ENCODE measurements around the gene PPP2R5A. TPM values are rescaled to one million over a fixed set of nuclear protein-coding genes. Genes with fewer than 3 reads are reported as not detected.
"Not testable (repeated sequence)": the region's sequence is repeated elsewhere in the genome, so short reads cannot be mapped to it uniquely, and the experiment has no call there.

Gene PPP2R5A
- total RNA-seq, 2 donors from 2014 or later = 52.1 to 52.4 TPM

GRCh38 chr1:212283741-212284140, 1.5 kb upstream of the PPP2R5A start:
- Mint-ChIP-seq H3K27ac (peak overlapping the region; percentile 98), H3K4me1 (peaks cover 19% of the 10 kb centered on the region), H3K4me3 (peak overlapping the region; percentile 100), H3K36me3 (ENCODE audit: low read depth) (peaks cover 3% of the 10 kb centered on the region), H3K27me3 (no peaks in the 10 kb centered on the region)
- no peak for DNase-seq
- no peak for ATAC-seq
- H3K9me3 ChIP-seq (ENCODE audit: control insufficient read depth, low read length, poor library complexity, severe bottlenecking) = no peaks in the 10 kb centered on the region

GRCh38 chr1:212284332-212284743, 872 bp upstream of the PPP2R5A start:
- no peaks in the 10 kb centered on the region for H3K27me3 Mint-ChIP-seq
- no peaks in the 10 kb centered on the region for H3K9me3 ChIP-seq (ENCODE audit: control insufficient read depth, low read length, poor library complexity, severe bottlenecking)
- DNase-seq (no peak), ATAC-seq (no peak)
- peak overlapping the region; percentile 98 for H3K27ac Mint-ChIP-seq
- H3K4me1 Mint-ChIP-seq = peaks cover 21% of the 10 kb centered on the region
- peaks cover 3% of the 10 kb centered on the region for H3K36me3 Mint-ChIP-seq (ENCODE audit: low read depth)
- peak overlapping the region; percentile 100 for H3K4me3 Mint-ChIP-seq

- ATAC-seq = peak; percentile 24
- H3K27me3 Mint-ChIP-seq = no peaks in the 10 kb centered on the region
- peak; percentile 55 to 64 (median 62) for DNase-seq
- peak overlapping the region; percentile 100 for H3K4me3 Mint-ChIP-seq
- peaks cover 3% of the 10 kb centered on the region for H3K36me3 Mint-ChIP-seq (ENCODE audit: low read depth)
- no peaks in the 10 kb centered on the region for H3K9me3 ChIP-seq (ENCODE audit: control insufficient read depth, low read length, poor library complexity, severe bottlenecking)
- H3K4me1 Mint-ChIP-seq = peaks cover 31% of the 10 kb centered on the region
- peak overlapping the region; percentile 98 for H3K27ac Mint-ChIP-seq
These were observed 710 bp downstream of the PPP2R5A start for GRCh38 chr1:212285685-212286555.

- Mint-ChIP-seq H3K4me3 (peak overlapping the region; percentile 100), H3K36me3 (ENCODE audit: low read depth) (peaks cover 3% of the 10 kb centered on the region), H3K4me1 (peaks cover 38% of the 10 kb centered on the region), H3K27me3 (no peaks in the 10 kb centered on the region), H3K27ac (peak overlapping the region; percentile 98)
- ATAC-seq (no peak), DNase-seq (no peak)
- no peaks in the 10 kb centered on the region for H3K9me3 ChIP-seq (ENCODE audit: control insufficient read depth, low read length, poor library complexity, severe bottlenecking)
These were observed 1.4 kb downstream of the PPP2R5A start for GRCh38 chr1:212286556-212287131.

GRCh38 chr1:212287261-212287895, 2.2 kb downstream of the PPP2R5A start:
- Mint-ChIP-seq H3K36me3 (ENCODE audit: low read depth) (peaks cover 3% of the 10 kb centered on the region), H3K27ac (peak overlapping the region; percentile 98), H3K27me3 (no peaks in the 10 kb centered on the region), H3K4me1 (peaks cover 46% of the 10 kb centered on the region), H3K4me3 (peak overlapping the region; percentile 100)
- no peak for DNase-seq
- H3K9me3 ChIP-seq (ENCODE audit: control insufficient read depth, low read length, poor library complexity, severe bottlenecking) = no peaks in the 10 kb centered on the region
- no peak for ATAC-seq

GRCh38 chr1:212287995-212288394, 2.8 kb downstream of the PPP2R5A start:
- not testable (repeated sequence) for H3K27me3 Mint-ChIP-seq; ATAC-seq; H3K9me3 ChIP-seq (ENCODE audit: control insufficient read depth, low read length, poor library complexity, severe bottlenecking); H3K36me3 Mint-ChIP-seq (ENCODE audit: low read depth); DNase-seq
- H3K4me1 Mint-ChIP-seq = peaks cover 52% of the 10 kb centered on the region
- peak overlapping the region; percentile 91 for H3K4me3 Mint-ChIP-seq
- H3K27ac Mint-ChIP-seq = peak overlapping the region; percentile 84

GRCh38 chr1:212288615-212289014, 3.4 kb downstream of the PPP2R5A start:
- Mint-ChIP-seq H3K4me3 (peak overlapping the region; percentile 91), H3K36me3 (ENCODE audit: low read depth) (peaks cover 3% of the 10 kb centered on the region), H3K27ac (peak overlapping the region; percentile 84), H3K4me1 (peaks cover 54% of the 10 kb centered on the region), H3K27me3 (no peaks in the 10 kb centered on the region)
- no peaks in the 10 kb centered on the region for H3K9me3 ChIP-seq (ENCODE audit: control insufficient read depth, low read length, poor library complexity, severe bottlenecking)
- no peak for ATAC-seq
- no peak for DNase-seq

- Mint-ChIP-seq H3K27ac (no peak overlapping the region), H3K27me3 (no peaks in the 10 kb centered on the region)
These were observed 4.3 kb downstream of the PPP2R5A start for GRCh38 chr1:212289262-212290077.

GRCh38 chr1:212290608-212291007, 5.4 kb downstream of the PPP2R5A start:
- H3K36me3 Mint-ChIP-seq (ENCODE audit: low read depth) = peaks cover 8% of the 10 kb centered on the region
- no peak for ATAC-seq
- no peaks in the 10 kb centered on the region for H3K9me3 ChIP-seq (ENCODE audit: control insufficient read depth, low read length, poor library complexity, severe bottlenecking)
- no peak for DNase-seq
- H3K27me3 Mint-ChIP-seq = no peaks in the 10 kb centered on the region
- peaks cover 59% of the 10 kb centered on the region for H3K4me1 Mint-ChIP-seq
- H3K4me3 Mint-ChIP-seq = peak overlapping the region; percentile 62
- peak overlapping the region; percentile 75 for H3K27ac Mint-ChIP-seq

More at GRCh38 chr1:212289262-212290077, 4.3 kb downstream of the PPP2R5A start:
- Mint-ChIP-seq H3K4me1 (peaks cover 53% of the 10 kb centered on the region), H3K4me3 (peak overlapping the region; percentile 72), H3K36me3 (ENCODE audit: low read depth) (peaks cover 3% of the 10 kb centered on the region)
- H3K9me3 ChIP-seq (ENCODE audit: control insufficient read depth, low read length, poor library complexity, severe bottlenecking) = no peaks in the 10 kb centered on the region
- no peak for DNase-seq
- ATAC-seq = no peak

- ATAC-seq = peak; percentile 86
- peak overlapping the region; percentile 75 for H3K27ac Mint-ChIP-seq
- no peaks in the 10 kb centered on the region for H3K9me3 ChIP-seq (ENCODE audit: control insufficient read depth, low read length, poor library complexity, severe bottlenecking)
- peaks cover 6% of the 10 kb centered on the region for H3K36me3 Mint-ChIP-seq (ENCODE audit: low read depth)
- no peaks in the 10 kb centered on the region for H3K27me3 Mint-ChIP-seq
- H3K4me3 Mint-ChIP-seq = peak overlapping the region; percentile 66
- peaks cover 65% of the 10 kb centered on the region for H3K4me1 Mint-ChIP-seq
- DNase-seq = no peak
These were observed 6.4 kb downstream of the PPP2R5A start for GRCh38 chr1:212291505-212292134.

- peak overlapping the region; percentile 75 for H3K27ac Mint-ChIP-seq
- DNase-seq (no peak), ATAC-seq (no peak)
- H3K36me3 Mint-ChIP-seq (ENCODE audit: low read depth) = peaks cover 6% of the 10 kb centered on the region
- no peaks in the 10 kb centered on the region for H3K27me3 Mint-ChIP-seq
- peak overlapping the region; percentile 73 for H3K4me3 Mint-ChIP-seq
- peaks cover 65% of the 10 kb centered on the region for H3K4me1 Mint-ChIP-seq
- no peaks in the 10 kb centered on the region for H3K9me3 ChIP-seq (ENCODE audit: control insufficient read depth, low read length, poor library complexity, severe bottlenecking)
These were observed 7.3 kb downstream of the PPP2R5A start for GRCh38 chr1:212292250-212293105.

GRCh38 chr1:212293579-212293978, 8.4 kb downstream of the PPP2R5A start:
- Mint-ChIP-seq H3K36me3 (ENCODE audit: low read depth) (peaks cover 6% of the 10 kb centered on the region), H3K27me3 (no peaks in the 10 kb centered on the region), H3K4me3 (peak overlapping the region; percentile 9), H3K4me1 (peaks cover 63% of the 10 kb centered on the region), H3K27ac (peak overlapping the region; percentile 75)
- DNase-seq (no peak), ATAC-seq (no peak)
- no peaks in the 10 kb centered on the region for H3K9me3 ChIP-seq (ENCODE audit: control insufficient read depth, low read length, poor library complexity, severe bottlenecking)

Data from T-helper 17 cell (primary cell).